Motor neuron (in vitro differentiated cells): ENCODE results near the gene FAM3D. TPM values are rescaled to one million over a fixed set of nuclear protein-coding genes. Genes with fewer than 3 reads are reported as not detected.

Experiments
- ATAC-seq, 8 experiments: fragments of 200-7000 bp; cut with Tn5 transposase; replicated peaks in 6 of 8; 2 replicates each; pipeline ENCODE4 v1.8.0; 2021; ENCODE audit warnings: mild to moderate bottlenecking in 8 of 8, moderate library complexity in 8 of 8
- H3K27ac ChIP-seq, 2 donors: fragments of 250-450 bp; sonication (Bioruptor Pico); 2 replicates each; pipeline ENCODE4 v1.9.0; 2021; ENCODE audit warnings: antibody characterized with exemption in 2 of 2, mild to moderate bottlenecking in 2 of 2, moderate library complexity in 1 of 2
- H3K4me1 ChIP-seq, 2 donors: fragments of 250-450 bp; sonication (Bioruptor Pico); replicated peaks in 1 of 2; 2 replicates each; pipeline ENCODE4 v1.6.1; 2021; ENCODE audit warnings: antibody characterized with exemption in 2 of 2, mild to moderate bottlenecking in 2 of 2, moderate library complexity in 1 of 2
- H3K4me3 ChIP-seq, 5 donors: fragments of 250-450 bp; sonication (Bioruptor Pico); 2 replicates each; pipeline ENCODE4 v1.9.0; 2021; ENCODE audit warnings: antibody characterized with exemption in 5 of 5, mild to moderate bottlenecking in 5 of 5, moderate library complexity in 4 of 5
- WGBS, 10 experiments: fragments of 450-650 bp; shearing (Covaris generic); methylation state at CpG; one replicate each; pipeline ENCODE4 v1.0.0; 2022; 5-methylcytosine and 5-hydroxymethylcytosine counted together
- in situ Hi-C, 9 experiments: fragments of 400-800 bp; cut with MboI; loops; one replicate each; pipeline ENCODE4 v1.15.0; 2021; ENCODE audit warnings: low sequenced_read_pairs in 9 of 9, low pct_unique_long_range_greater_than_20kb in 2 of 9; ENCODE audit not compliant: unreplicated experiment in 9 of 9
- total RNA-seq, 8 experiments: library from RNA; unstranded; fragments of 300-600 nt; gene quantifications; 2 replicates each; pipeline versions ENCODE4 v1.2.3 to v1.2.4, GENCODE V29; 2022

FAM3D gene
- total RNA-seq, 8 experiments from 2014 or later = 0.16 to 0.50 (median 0.18) TPM; not detected in 4

- in situ Hi-C loops = loop anchor here in 1 of 9 experiments (10.0 kb wide), 1 partner anchor 54 kb away; the partner anchor contains the start of gene FAM107A
- Histone ChIP-seq H3K4me1 (peaks cover 4 to 14% of the 10 kb centered on the region in 2 donors), H3K4me3 (no peak overlapping the region), H3K27ac (no peak overlapping the region)
- WGBS, 10 experiments = 0 to 100% (median 73%) methylated on average over 3 to 13 of the region's 13 CpGs; no CpG with 5 or more reads in 1 of the 10 experiments
- ATAC-seq = peak in 3 of 8 experiments; percentile 28 to 57 (median 35)
These were observed 37.6 kb downstream of the FAM3D start for GRCh38 chr3:58628823-58629562.

GRCh38 chr3:58627941-58628340 lies 38.6 kb downstream of the FAM3D start:
- H3K27ac ChIP-seq = no peak overlapping the region
- 76 to 100% (median 93%) methylated on average over 1 to 3 of the region's 6 CpGs; no CpG with 5 or more reads in 5 of the 10 experiments for whole genome bisulfite sequencing, 10 experiments
- ATAC-seq = no peak
- in situ Hi-C loops = loop anchor here in 1 of 9 experiments (10.0 kb wide), 1 partner anchor 53 kb away; the partner anchor contains the start of gene FAM107A
- H3K4me1 ChIP-seq = peaks cover 15 to 17% of the 10 kb centered on the region in 2 donors
- H3K4me3 ChIP-seq = no peak overlapping the region

- in situ Hi-C loops = loop anchor here in 1 of 9 experiments (10.0 kb wide), 1 partner anchor 53 kb away; the partner anchor contains the start of gene FAM107A
- WGBS, 10 experiments = 17 to 100% (median 40%) methylated on average over 1 to 2 of the region's 3 CpGs; no CpG with 5 or more reads in 6 of the 10 experiments
- peaks cover 19 to 21% of the 10 kb centered on the region in 2 donors for H3K4me1 ChIP-seq
- peak in 2 of 8 experiments; percentile 25 to 60 for ATAC-seq
- H3K4me3 ChIP-seq = no peak overlapping the region
- H3K27ac ChIP-seq = no peak overlapping the region
These were observed 39.0 kb downstream of the FAM3D start for GRCh38 chr3:58627570-58627885.

GRCh38 chr3:58626841-58627569 lies 39.6 kb downstream of the FAM3D start:
- in situ Hi-C loops = loop anchor here in 1 of 9 experiments (10.0 kb wide), 1 partner anchor 52 kb away; the partner anchor contains the start of gene FAM107A

GRCh38 chr3:58625196-58625824 lies 41.3 kb downstream of the FAM3D start:
- in situ Hi-C loops = loop anchor here in 1 of 9 experiments (10.0 kb wide), 1 partner anchor 51 kb away; the partner anchor contains the start of gene FAM107A

More at GRCh38 chr3:58626841-58627569, 39.6 kb downstream of the FAM3D start:
- no peak overlapping the region for H3K27ac ChIP-seq
- H3K4me3 ChIP-seq = no peak overlapping the region
- no peak for ATAC-seq
- H3K4me1 ChIP-seq = peaks cover 19 to 23% of the 10 kb centered on the region in 2 donors
- WGBS, 10 experiments = 53 to 100% (median 80%) methylated on average over 1 to 12 of the region's 24 CpGs; no CpG with 5 or more reads in 5 of the 10 experiments

GRCh38 chr3:58624550-58624949 lies 42.0 kb downstream of the FAM3D start:
- ATAC-seq = no peak
- 30 to 80% (median 79%) methylated on average over 1 to 2 of the region's 3 CpGs; no CpG with 5 or more reads in 4 of the 10 experiments for WGBS, 10 experiments
- Histone ChIP-seq H3K4me1 (peaks cover 19 to 32% of the 10 kb centered on the region in 2 donors), H3K27ac (no peak overlapping the region), H3K4me3 (no peak overlapping the region)
- in situ Hi-C loops = loop anchor here in 1 of 9 experiments (10.0 kb wide), 1 partner anchor 50 kb away; the partner anchor contains the start of gene FAM107A

More at GRCh38 chr3:58625196-58625824, 41.3 kb downstream of the FAM3D start:
- H3K27ac ChIP-seq = no peak overlapping the region
- H3K4me1 ChIP-seq = peaks cover 19 to 36% of the 10 kb centered on the region in 2 donors
- 67 to 100% (median 85%) methylated on average over 1 to 6 of the region's 9 CpGs; no CpG with 5 or more reads in 3 of the 10 experiments for WGBS, 10 experiments
- H3K4me3 ChIP-seq = no peak overlapping the region
- ATAC-seq = peak in 3 of 8 experiments; percentile 74 to 88 (median 78)

- in situ Hi-C loops = loop anchor here in 1 of 9 experiments (10.0 kb wide), 1 partner anchor 49 kb away; the partner anchor contains the start of gene FAM107A
- no peak overlapping the region for H3K27ac ChIP-seq
- 33 to 100% (median 80%) methylated on average over 1 of the region's 5 CpGs; no CpG with 5 or more reads in 5 of the 10 experiments for WGBS, 10 experiments
- no peak for ATAC-seq
- H3K4me3 ChIP-seq = no peak overlapping the region
- peaks cover 19 to 32% of the 10 kb centered on the region in 2 donors for H3K4me1 ChIP-seq
These were observed 42.6 kb downstream of the FAM3D start for GRCh38 chr3:58623961-58624360.

- Histone ChIP-seq H3K4me3 (no peak overlapping the region), H3K27ac (no peak overlapping the region), H3K4me1 (peaks cover 19 to 32% of the 10 kb centered on the region in 2 donors)
- no peak for ATAC-seq
- WGBS, 10 experiments = 63 to 100% (median 82%) methylated on average over 1 to 7 of the region's 8 CpGs; no CpG with 5 or more reads in 4 of the 10 experiments
- in situ Hi-C loops = loop anchor here in 1 of 9 experiments (10.0 kb wide), 1 partner anchor 49 kb away; the partner anchor contains the start of gene FAM107A
These were observed 43.1 kb downstream of the FAM3D start for GRCh38 chr3:58623478-58623877.

GRCh38 chr3:58622892-58623291 lies 43.7 kb downstream of the FAM3D start:
- Histone ChIP-seq H3K4me3 (no peak overlapping the region), H3K4me1 (peaks cover 19 to 32% of the 10 kb centered on the region in 2 donors), H3K27ac (no peak overlapping the region)
- in situ Hi-C loops = loop anchor here in 1 of 9 experiments (10.0 kb wide), 1 partner anchor 48 kb away; the partner anchor contains the start of gene FAM107A
- 56 to 100% (median 63%) methylated on average over 1 to 7 of the region's 8 CpGs; no CpG with 5 or more reads in 5 of the 10 experiments for WGBS, 10 experiments
- peak in 5 of 8 experiments; percentile 72 to 96 (median 86) for ATAC-seq

- in situ Hi-C loops = loop anchor here in 1 of 9 experiments (10.0 kb wide), 1 partner anchor 48 kb away; the partner anchor contains the start of gene FAM107A
- ATAC-seq = peak in 1 of 8 experiments; percentile 4
These were observed 44.1 kb downstream of the FAM3D start for GRCh38 chr3:58622436-58622835.

GRCh38 chr3:58621086-58621830 lies 45.3 kb downstream of the FAM3D start:
- in situ Hi-C loops = loop anchor here in 1 of 9 experiments (10.0 kb wide), 1 partner anchor 46 kb away; the partner anchor contains the start of gene FAM107A
- ATAC-seq = no peak
- H3K27ac ChIP-seq = no peak overlapping the region
- 73 to 100% (median 80%) methylated on average over 1 to 5 of the region's 6 CpGs; no CpG with 5 or more reads in 2 of the 10 experiments for WGBS, 10 experiments
- H3K4me1 ChIP-seq = peaks cover 15 to 27% of the 10 kb centered on the region in 2 donors
- H3K4me3 ChIP-seq = no peak overlapping the region

More at GRCh38 chr3:58622436-58622835, 44.1 kb downstream of the FAM3D start:
- WGBS, 10 experiments = 50 to 92% (median 84%) methylated on average over 1 to 3 of the region's 4 CpGs; no CpG with 5 or more reads in 6 of the 10 experiments
- Histone ChIP-seq H3K4me1 (peaks cover 15 to 32% of the 10 kb centered on the region in 2 donors), H3K27ac (no peak overlapping the region), H3K4me3 (no peak overlapping the region)
